ENCODE measurements around the gene NPAS1. TPM values are rescaled to one million over a fixed set of nuclear protein-coding genes. Genes with fewer than 3 reads are reported as not detected.

Gene NPAS1
- total RNA-seq, 4 donors from 2014 or later = not detected

- Histone ChIP-seq H3K4me3 (no peak overlapping the region), H3K36me3 (no peaks in the 10 kb centered on the region), H3K4me1 (peaks cover 3 to 23% (median 20%) of the 10 kb centered on the region in 4 donors), H3K9me3 (no peaks in the 10 kb centered on the region), H3K27me3 (peaks cover 0 to 69% of the 10 kb centered on the region in 2 donors), H3K27ac (no peak overlapping the region)
- no peak for TF ChIP-seq POLR2A (IDR thresholded peaks at IDR 0.05)
- no peak for TF ChIP-seq CTCF (IDR thresholded peaks at IDR 0.05)
- no peak for DNase-seq
Measured at GRCh38 chr19:47024502-47024901, 4.9 kb downstream of the NPAS1 start.

DNA sequence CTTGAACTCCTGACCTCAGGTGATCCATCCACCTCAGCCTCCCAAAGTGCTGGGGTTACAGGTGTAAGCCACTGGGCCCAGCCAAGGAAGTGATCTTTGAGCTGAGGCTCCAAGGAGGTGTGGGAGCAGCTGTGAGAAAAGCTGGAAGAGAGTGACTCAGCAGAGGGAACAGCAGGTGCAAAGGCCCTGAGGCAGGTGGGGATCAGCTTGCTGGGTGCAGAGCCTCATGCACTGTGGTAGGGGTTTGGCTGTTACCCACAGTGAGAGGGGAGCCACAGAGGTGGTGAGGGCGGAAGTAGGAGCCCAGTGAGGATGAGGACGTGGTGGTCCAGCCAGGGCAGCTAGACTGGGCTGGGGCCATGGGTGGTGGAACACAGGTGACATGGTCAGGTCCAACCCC, 6.5 kb downstream of the NPAS1 start:
- H3K27me3 ChIP-seq = peaks cover 0 to 52% of the 10 kb centered on the region in 2 donors
- no peaks in the 10 kb centered on the region for H3K36me3 ChIP-seq
- TF ChIP-seq CTCF (IDR thresholded peaks at IDR 0.05) (no peak), POLR2A (IDR thresholded peaks at IDR 0.05) (no peak)

GRCh38 chr19:47026889-47027288, 7.3 kb downstream of the NPAS1 start:
- no peak for DNase-seq
- no peaks in the 10 kb centered on the region for H3K36me3 ChIP-seq
- H3K27me3 ChIP-seq = peaks cover 0 to 45% of the 10 kb centered on the region in 2 donors
- H3K9me3 ChIP-seq = no peaks in the 10 kb centered on the region
- H3K4me3 ChIP-seq = no peak overlapping the region
- H3K27ac ChIP-seq = no peak overlapping the region
- TF ChIP-seq POLR2A (IDR thresholded peaks at IDR 0.05) (no peak), CTCF (IDR thresholded peaks at IDR 0.05) (no peak)
- H3K4me1 ChIP-seq = no peaks in the 10 kb centered on the region

More for the DNA sequence above, 6.5 kb downstream of the NPAS1 start:
- no peaks in the 10 kb centered on the region for H3K9me3 ChIP-seq
- H3K4me3 ChIP-seq = no peak overlapping the region
- H3K4me1 ChIP-seq = peaks cover 0 to 7% (median 5%) of the 10 kb centered on the region in 4 donors
- no peak overlapping the region for H3K27ac ChIP-seq
- DNase-seq = no peak

GRCh38 chr19:47027586-47028088, 8.0 kb downstream of the NPAS1 start:
- no peaks in the 10 kb centered on the region for H3K36me3 ChIP-seq
- TF ChIP-seq CTCF (IDR thresholded peaks at IDR 0.05) = no peak
- no peak for TF ChIP-seq POLR2A (IDR thresholded peaks at IDR 0.05)
- DNase-seq = no peak
- peaks cover 0 to 37% of the 10 kb centered on the region in 2 donors for H3K27me3 ChIP-seq
- no peak overlapping the region for H3K27ac ChIP-seq
- H3K9me3 ChIP-seq = no peaks in the 10 kb centered on the region
- H3K4me3 ChIP-seq = no peak overlapping the region
- H3K4me1 ChIP-seq = no peaks in the 10 kb centered on the region

GRCh38 chr19:47028195-47028601, 8.6 kb downstream of the NPAS1 start:
- H3K27ac ChIP-seq = no peak overlapping the region
- H3K27me3 ChIP-seq = peaks cover 0 to 32% of the 10 kb centered on the region in 2 donors
- no peak for TF ChIP-seq CTCF (IDR thresholded peaks at IDR 0.05)
- H3K4me1 ChIP-seq = no peaks in the 10 kb centered on the region
- no peak for DNase-seq
- H3K36me3 ChIP-seq = no peaks in the 10 kb centered on the region
- no peak overlapping the region for H3K4me3 ChIP-seq
- no peaks in the 10 kb centered on the region for H3K9me3 ChIP-seq

All from Peyer's patch (tissue), 4 donors.